ENCODE measurements around the gene OTOA. TPM values are rescaled to one million over a fixed set of nuclear protein-coding genes. Genes with fewer than 3 reads are reported as not detected.
"Not testable (repeated sequence)": the region's sequence is repeated elsewhere in the genome, so short reads cannot be mapped to it uniquely, and the experiment has no call there.

Gene OTOA
- total RNA-seq, 1 donor from 2014 or later = not detected

- intact Hi-C loops (cut with micrococcal nuclease) = no loop called here
- H3K9me3 Mint-ChIP-seq = peaks cover 6% of the 10 kb centered on the region
- H3K27ac Mint-ChIP-seq = no peak overlapping the region
- no peak overlapping the region for H3K4me3 Mint-ChIP-seq (ENCODE audit: low read depth)
- peaks cover 4% of the 10 kb centered on the region for H3K27me3 Mint-ChIP-seq (ENCODE audit: low read depth)
- no peak for DNase-seq (ENCODE audit: low spot score)
- no peaks in the 10 kb centered on the region for H3K36me3 Mint-ChIP-seq (ENCODE audit: low read depth)
- H3K4me1 Mint-ChIP-seq (ENCODE audit: low read depth) = peaks cover 4% of the 10 kb centered on the region
Observed at GRCh38 chr16:21720533-21720932, 56.8 kb downstream of the OTOA start.

GRCh38 chr16:21722771-21723455 lies 59.1 kb downstream of the OTOA start:
- no peaks in the 10 kb centered on the region for H3K36me3 Mint-ChIP-seq (ENCODE audit: low read depth)
- H3K27ac Mint-ChIP-seq = no peak overlapping the region
- peaks cover 4% of the 10 kb centered on the region for H3K4me1 Mint-ChIP-seq (ENCODE audit: low read depth)
- no peak for DNase-seq (ENCODE audit: low spot score)
- no peak overlapping the region for H3K4me3 Mint-ChIP-seq (ENCODE audit: low read depth)
- H3K9me3 Mint-ChIP-seq = peaks cover 6% of the 10 kb centered on the region
- intact Hi-C loops (cut with micrococcal nuclease) = no loop called here
- H3K27me3 Mint-ChIP-seq (ENCODE audit: low read depth) = peaks cover 9% of the 10 kb centered on the region

- Mint-ChIP-seq H3K36me3 (ENCODE audit: low read depth) (no peaks in the 10 kb centered on the region), H3K4me1 (ENCODE audit: low read depth) (peaks cover 4% of the 10 kb centered on the region), H3K27ac (no peak overlapping the region), H3K9me3 (peaks cover 6% of the 10 kb centered on the region), H3K4me3 (ENCODE audit: low read depth) (no peak overlapping the region), H3K27me3 (ENCODE audit: low read depth) (peaks cover 11% of the 10 kb centered on the region)
- no peak for DNase-seq (ENCODE audit: low spot score)
- intact Hi-C loops (cut with micrococcal nuclease) = no loop called here
Observed at GRCh38 chr16:21723532-21723931, 59.8 kb downstream of the OTOA start.

- no peak for DNase-seq (ENCODE audit: low spot score)
- H3K36me3 Mint-ChIP-seq (ENCODE audit: low read depth) = no peaks in the 10 kb centered on the region
- H3K4me3 Mint-ChIP-seq (ENCODE audit: low read depth) = no peak overlapping the region
- H3K27me3 Mint-ChIP-seq (ENCODE audit: low read depth) = peaks cover 13% of the 10 kb centered on the region
- intact Hi-C loops (cut with micrococcal nuclease) = no loop called here
- peaks cover 4% of the 10 kb centered on the region for H3K4me1 Mint-ChIP-seq (ENCODE audit: low read depth)
- H3K9me3 Mint-ChIP-seq = peaks cover 6% of the 10 kb centered on the region
- no peak overlapping the region for H3K27ac Mint-ChIP-seq
Observed at GRCh38 chr16:21727344-21727743, 63.6 kb downstream of the OTOA start.

GRCh38 chr16:21731233-21731632 lies 67.5 kb downstream of the OTOA start:
- H3K36me3 Mint-ChIP-seq (ENCODE audit: low read depth); DNase-seq (ENCODE audit: low spot score); H3K4me3 Mint-ChIP-seq (ENCODE audit: low read depth); H3K27me3 Mint-ChIP-seq (ENCODE audit: low read depth); H3K4me1 Mint-ChIP-seq (ENCODE audit: low read depth); H3K27ac Mint-ChIP-seq; H3K9me3 Mint-ChIP-seq; intact Hi-C loops (cut with micrococcal nuclease): not testable (repeated sequence)

- H3K27me3 Mint-ChIP-seq (ENCODE audit: low read depth); H3K4me3 Mint-ChIP-seq (ENCODE audit: low read depth); H3K9me3 Mint-ChIP-seq; intact Hi-C loops (cut with micrococcal nuclease); H3K36me3 Mint-ChIP-seq (ENCODE audit: low read depth); DNase-seq (ENCODE audit: low spot score); H3K4me1 Mint-ChIP-seq (ENCODE audit: low read depth); H3K27ac Mint-ChIP-seq: not testable (repeated sequence)
Observed at GRCh38 chr16:21740637-21741036, 76.9 kb downstream of the OTOA start.

GRCh38 chr16:21756192-21757079 lies 92.7 kb downstream of the OTOA start:
- H3K4me3 Mint-ChIP-seq (ENCODE audit: low read depth); H3K27me3 Mint-ChIP-seq (ENCODE audit: low read depth); intact Hi-C loops (cut with micrococcal nuclease); DNase-seq (ENCODE audit: low spot score); H3K36me3 Mint-ChIP-seq (ENCODE audit: low read depth); H3K4me1 Mint-ChIP-seq (ENCODE audit: low read depth); H3K27ac Mint-ChIP-seq; H3K9me3 Mint-ChIP-seq: not testable (repeated sequence)

- intact Hi-C loops (cut with micrococcal nuclease); H3K36me3 Mint-ChIP-seq (ENCODE audit: low read depth); DNase-seq (ENCODE audit: low spot score); H3K4me1 Mint-ChIP-seq (ENCODE audit: low read depth); H3K27ac Mint-ChIP-seq; H3K27me3 Mint-ChIP-seq (ENCODE audit: low read depth); H3K4me3 Mint-ChIP-seq (ENCODE audit: low read depth); H3K9me3 Mint-ChIP-seq: not testable (repeated sequence)
Observed at GRCh38 chr16:21757080-21757671, 93.4 kb downstream of the OTOA start.

- intact Hi-C loops (cut with micrococcal nuclease); H3K4me3 Mint-ChIP-seq (ENCODE audit: low read depth); H3K36me3 Mint-ChIP-seq (ENCODE audit: low read depth); H3K4me1 Mint-ChIP-seq (ENCODE audit: low read depth); DNase-seq (ENCODE audit: low spot score); H3K9me3 Mint-ChIP-seq; H3K27ac Mint-ChIP-seq; H3K27me3 Mint-ChIP-seq (ENCODE audit: low read depth): not testable (repeated sequence)
Observed at GRCh38 chr16:21768280-21768679, 104.5 kb downstream of the OTOA start.

GRCh38 chr16:21768810-21769209 lies 105.0 kb downstream of the OTOA start:
- H3K27ac Mint-ChIP-seq; DNase-seq (ENCODE audit: low spot score); H3K9me3 Mint-ChIP-seq; H3K4me1 Mint-ChIP-seq (ENCODE audit: low read depth); H3K27me3 Mint-ChIP-seq (ENCODE audit: low read depth); intact Hi-C loops (cut with micrococcal nuclease); H3K4me3 Mint-ChIP-seq (ENCODE audit: low read depth); H3K36me3 Mint-ChIP-seq (ENCODE audit: low read depth): not testable (repeated sequence)

GRCh38 chr16:21769284-21769683 lies 105.5 kb downstream of the OTOA start:
- DNase-seq (ENCODE audit: low spot score); H3K4me1 Mint-ChIP-seq (ENCODE audit: low read depth); H3K36me3 Mint-ChIP-seq (ENCODE audit: low read depth); H3K27me3 Mint-ChIP-seq (ENCODE audit: low read depth); intact Hi-C loops (cut with micrococcal nuclease); H3K9me3 Mint-ChIP-seq; H3K27ac Mint-ChIP-seq; H3K4me3 Mint-ChIP-seq (ENCODE audit: low read depth): not testable (repeated sequence)

- H3K4me3 Mint-ChIP-seq (ENCODE audit: low read depth); H3K4me1 Mint-ChIP-seq (ENCODE audit: low read depth); H3K27ac Mint-ChIP-seq; DNase-seq (ENCODE audit: low spot score); intact Hi-C loops (cut with micrococcal nuclease); H3K9me3 Mint-ChIP-seq; H3K36me3 Mint-ChIP-seq (ENCODE audit: low read depth); H3K27me3 Mint-ChIP-seq (ENCODE audit: low read depth): not testable (repeated sequence)
Observed at GRCh38 chr16:21770584-21770983, 106.8 kb downstream of the OTOA start.

Data from activated T-helper 2 cell treated with anti-CD3 and anti-CD28 coated beads, Interferon-gamma antibody, Interleukin-2, Interleukin-4, amounts not matched to agents 10 μg/mL and 5 μg/mL and 100 μg/mL, durations not matched to agents 14 hours and 24 hours and 36 hours (primary cell).